GM19035 (cell line): ENCODE measurements around the gene PGLYRP2.
"Not testable (repeated sequence)": the region's sequence is repeated elsewhere in the genome, so short reads cannot be mapped to it uniquely, and the experiment has no call there.

ENCODE experiments used
- ATAC-seq: cut with Tn5 transposase; IDR thresholded peaks from one replicate; pipeline ENCODE4 v1.9.1; 2021; ENCODE audit not compliant: unreplicated experiment

Gene PGLYRP2

DNA sequence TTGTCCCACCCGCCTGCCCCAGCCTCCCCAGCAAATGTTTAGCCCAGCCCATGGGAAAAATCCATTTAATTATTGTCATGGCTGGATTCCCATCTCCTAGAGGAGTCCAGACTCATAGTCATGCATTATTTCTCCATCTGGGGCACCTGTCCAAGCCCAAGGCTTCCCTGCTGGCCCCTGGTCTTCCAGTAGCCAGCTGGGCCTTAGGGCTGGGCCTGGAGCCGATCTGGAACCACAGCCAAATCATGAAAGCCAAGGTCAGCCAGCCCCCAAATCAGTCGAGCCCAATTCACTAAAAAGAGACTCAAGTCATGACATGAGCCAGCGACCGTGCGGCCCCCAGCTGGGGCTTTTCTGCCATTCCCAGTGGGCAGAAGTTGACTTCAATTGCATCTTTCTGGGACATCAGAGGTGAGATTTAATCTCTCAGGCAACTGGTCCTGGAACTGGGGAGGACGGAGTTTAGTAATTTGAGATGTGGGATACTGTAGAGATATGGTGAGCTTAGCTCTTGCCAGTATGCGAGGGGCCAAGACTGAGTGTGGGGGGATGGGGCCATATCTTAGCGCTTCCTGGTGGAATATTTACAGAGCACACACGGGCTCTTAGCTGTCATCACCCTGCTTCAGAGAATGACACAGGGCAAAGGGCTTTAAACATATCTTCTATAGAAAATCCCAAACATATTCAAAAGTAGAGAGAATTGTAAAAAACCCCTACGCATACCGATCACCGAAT lies 9.4 kb upstream of the PGLYRP2 start:
- no peak for ATAC-seq

DNA sequence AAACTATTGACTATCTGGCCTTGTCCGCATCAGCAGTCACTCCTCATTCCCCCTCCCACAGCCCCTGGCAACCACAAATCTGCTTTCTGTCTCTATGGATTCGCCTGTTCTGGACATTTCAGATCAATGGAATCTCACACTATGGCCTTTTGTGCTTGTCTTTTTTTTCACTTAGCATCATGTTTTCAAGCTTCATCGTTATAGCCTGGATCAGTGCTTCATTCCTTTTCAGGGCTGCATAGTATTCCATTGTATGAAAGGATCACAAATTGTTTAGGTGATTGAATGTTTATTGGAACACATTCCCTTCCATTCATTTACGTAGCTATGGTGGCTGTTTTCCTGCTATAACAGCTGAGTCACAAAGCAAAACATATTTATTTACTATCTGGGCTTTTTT lies 7.7 kb upstream of the PGLYRP2 start:
- ATAC-seq: no peak

DNA sequence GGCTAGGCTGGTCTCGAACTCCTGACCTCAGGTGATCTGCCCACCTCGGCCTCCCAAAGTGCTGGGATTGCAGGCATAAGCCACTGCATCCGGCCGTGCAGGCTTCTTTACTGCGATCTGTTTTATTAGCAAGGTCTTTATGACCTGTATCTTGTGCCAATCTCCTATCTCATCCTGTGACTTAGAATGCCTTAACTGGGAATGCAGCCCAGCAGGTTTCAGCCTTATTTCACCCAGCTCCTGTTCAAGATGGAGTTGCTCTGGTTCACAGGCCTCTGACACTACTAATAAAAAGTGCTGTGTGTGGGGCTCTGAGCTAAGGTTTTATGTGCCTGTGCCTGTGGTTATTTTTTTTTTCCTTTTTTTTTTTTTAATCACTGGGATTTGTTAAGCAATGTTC lies 6.5 kb upstream of the PGLYRP2 start:
- not testable (repeated sequence) for ATAC-seq

DNA sequence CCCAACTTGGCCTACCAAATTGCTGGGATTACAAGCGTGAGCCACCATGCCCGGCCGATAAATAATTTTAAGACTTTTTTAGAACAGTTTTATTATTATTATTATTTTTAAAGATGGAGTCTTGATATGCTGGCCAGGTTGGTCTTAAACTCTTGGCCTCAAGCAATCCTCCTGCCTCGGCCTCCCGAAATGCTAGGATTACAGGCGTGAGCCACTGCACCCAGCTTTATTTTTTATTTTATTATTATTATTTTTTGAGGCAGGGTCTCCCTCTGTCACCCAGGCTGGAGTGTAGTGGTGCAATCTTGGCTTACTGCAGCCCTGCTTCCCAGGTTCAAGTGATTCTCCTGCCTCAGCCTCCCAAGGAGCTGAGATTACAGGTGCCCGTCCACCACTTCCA lies 1.7 kb upstream of the PGLYRP2 start:
- not testable (repeated sequence) for ATAC-seq

DNA sequence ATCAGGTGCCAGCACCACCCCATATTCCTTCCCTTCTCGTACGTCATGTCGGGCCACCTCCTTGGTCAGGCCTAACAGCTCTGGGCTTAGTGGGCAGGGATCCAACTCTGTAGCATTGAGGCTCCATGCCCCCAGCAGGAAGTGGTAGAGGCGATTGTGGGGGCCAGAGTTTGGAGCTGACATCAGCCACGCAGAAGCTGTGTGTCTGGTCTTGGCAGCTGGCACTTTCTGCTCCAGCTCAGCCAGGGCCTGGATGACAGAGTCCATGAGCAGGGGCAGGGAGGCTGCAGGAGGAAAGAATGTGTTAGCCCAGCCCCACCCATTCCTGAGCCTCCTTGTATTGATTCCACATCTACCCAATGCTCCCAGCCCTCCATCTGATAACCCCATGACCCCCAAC lies 3.0 kb downstream of the PGLYRP2 start:
- no peak for ATAC-seq

DNA sequence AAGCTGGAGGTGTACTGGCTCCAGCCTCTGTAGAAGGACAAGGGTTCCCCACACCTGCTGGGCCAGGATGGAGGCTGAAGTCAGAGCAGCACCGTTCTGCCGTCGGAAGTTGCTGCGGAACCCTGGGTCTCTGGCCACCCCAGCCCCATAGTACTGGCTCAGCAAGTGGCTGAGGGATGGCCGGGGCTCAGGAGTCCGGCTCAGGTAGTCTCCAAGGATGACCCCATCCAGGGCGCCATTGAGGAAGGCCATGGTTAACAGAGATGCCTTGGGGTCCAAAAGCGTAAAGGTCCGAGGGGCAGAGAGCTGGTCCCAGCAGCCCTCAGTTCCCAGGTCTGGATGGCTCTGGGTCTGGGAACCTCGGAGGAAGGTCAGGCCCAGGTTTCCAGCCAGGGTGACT lies 3.7 kb downstream of the PGLYRP2 start:
- no peak for ATAC-seq

DNA sequence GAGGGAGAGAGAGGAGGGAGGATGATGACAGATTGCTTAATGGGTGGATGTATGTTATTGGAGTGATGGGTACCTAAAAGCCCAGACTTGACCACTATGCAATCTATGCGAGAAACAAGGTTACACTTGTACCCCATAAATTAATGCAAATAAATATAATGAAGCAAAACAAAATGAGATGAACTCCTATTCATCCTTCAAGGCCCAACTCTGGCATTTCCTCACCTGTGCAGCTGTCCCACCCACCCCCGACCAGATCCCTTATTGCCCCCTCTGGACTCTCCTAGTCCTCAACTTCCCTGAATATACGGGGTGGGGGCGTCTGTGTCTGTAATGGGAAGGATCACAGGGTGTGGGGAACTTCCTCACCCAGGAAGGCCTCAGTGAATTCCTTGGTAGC lies 4.1 kb downstream of the PGLYRP2 start:
- ATAC-seq: no peak

DNA sequence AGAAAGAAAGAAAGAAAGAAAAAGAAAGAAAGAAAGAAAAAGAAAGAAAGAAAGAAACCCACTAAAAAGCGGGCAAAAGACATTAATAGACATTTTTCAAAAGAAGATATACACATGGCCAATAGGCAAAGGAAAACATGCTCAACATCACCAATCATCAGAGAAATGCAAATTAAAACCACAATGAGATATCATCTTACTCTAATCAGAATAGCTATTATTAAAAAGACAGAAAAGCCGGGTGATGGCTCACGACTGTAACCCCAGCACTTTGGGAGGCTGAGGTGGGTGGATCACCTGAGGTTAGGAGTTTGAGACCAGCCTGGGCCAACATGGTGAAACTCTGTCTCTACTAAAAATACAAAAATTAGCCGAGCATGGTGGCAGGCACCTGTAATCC lies 5.5 kb downstream of the PGLYRP2 start:
- not testable (repeated sequence) for ATAC-seq

DNA sequence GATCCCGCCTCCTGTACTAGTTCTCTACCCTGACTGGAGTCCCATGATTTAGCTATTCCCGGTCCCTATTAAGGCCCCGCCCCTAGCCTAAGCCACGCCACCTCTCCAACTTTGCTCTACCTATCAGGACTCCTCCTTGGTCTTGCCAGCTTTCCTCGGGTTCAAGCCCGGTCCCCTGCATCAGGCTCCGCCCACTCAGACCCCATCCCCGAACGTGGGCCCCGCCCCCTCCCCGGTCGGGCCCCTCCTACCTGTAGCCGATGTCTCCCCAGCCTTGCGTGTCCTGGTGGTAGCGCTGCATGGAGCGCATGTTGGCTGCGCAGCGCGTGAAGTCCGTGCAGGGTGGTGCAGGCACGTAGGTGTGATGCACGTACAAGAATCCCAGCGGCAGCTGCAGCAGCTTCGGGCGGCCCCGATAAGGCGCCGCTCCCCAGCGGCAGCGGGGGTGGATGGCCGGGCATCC lies 7.6 kb downstream of the PGLYRP2 start:
- no peak for ATAC-seq

DNA sequence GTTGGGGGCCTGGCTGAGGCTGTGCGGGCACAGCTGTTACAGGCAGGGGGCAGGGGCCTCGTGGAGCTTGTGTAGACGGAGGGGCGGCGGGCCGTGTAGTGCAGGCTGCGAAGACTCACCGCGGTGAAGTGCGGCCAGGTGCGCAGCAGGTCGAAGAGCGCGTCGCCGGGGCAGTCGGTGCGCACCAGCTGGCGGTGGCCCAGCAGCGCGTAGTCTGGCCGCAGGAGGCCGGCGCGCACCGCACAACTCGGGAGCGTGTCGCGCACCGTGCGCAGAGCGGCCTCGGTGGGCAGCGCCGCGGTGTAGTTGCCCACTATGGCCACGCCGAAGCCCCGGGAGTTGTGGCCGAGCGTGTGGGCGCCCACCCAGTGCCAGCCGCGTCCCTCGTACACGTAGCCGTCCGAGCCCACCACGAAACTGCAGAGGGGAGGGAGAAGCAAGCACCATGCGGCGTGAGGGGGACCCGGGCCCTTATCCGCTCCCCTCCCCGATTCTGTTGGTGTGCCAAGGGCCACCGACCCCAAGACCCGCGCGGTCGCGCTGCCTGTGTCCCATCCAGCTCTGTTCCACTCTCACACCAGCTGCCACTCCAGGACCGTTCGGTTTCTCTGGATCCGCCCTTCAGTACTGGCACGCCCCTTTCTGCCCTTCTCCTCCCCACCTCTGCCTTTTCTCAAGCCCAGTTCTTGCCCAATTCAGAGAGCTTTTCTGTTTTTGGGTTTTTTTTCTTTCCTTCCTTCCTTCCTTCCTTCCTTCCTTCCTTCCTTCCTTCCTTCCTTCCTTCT lies 9.6 kb downstream of the PGLYRP2 start:
- no peak for ATAC-seq

DNA sequence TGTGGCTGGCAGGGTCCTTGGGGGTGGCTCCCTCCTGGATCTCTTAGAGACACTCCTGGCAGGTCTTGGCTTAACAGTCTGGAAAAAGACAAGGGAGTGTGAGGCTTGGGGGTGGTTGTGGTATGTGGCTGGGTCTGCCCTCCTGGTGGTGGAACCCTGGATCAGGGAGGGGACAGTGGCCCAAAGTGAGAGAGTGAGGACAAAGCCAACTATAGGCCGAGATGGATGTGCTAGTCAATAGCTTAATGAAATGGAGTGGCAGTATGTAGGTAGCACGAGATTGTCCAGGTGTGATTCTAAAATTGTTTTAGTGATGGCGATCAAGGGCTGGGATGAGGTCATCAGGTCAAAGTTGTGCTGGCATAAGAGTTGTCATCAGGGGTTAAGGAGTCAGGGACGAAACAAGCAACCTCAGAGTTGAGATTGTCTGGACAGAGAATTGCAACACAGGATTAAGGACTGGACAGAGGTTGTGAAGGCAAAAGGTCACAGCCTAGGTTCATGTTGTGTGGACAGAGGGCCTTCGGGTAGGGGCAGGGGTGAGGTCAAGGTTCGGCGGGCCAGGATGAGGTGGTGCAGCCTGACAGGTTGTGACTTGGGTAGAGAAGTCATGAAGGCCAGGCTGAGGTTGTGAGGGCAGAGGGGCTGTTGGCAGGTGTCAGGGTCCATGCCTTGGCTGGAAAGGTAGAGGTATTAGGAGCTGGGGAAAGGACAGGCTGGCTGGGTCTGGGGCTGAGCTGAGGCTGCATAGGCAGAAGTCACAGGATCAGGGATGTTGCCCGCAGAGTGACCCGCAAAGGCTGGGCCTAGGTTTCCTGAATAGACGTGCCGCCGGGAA lies 10.4 kb downstream of the PGLYRP2 start:
- ATAC-seq: no peak

DNA sequence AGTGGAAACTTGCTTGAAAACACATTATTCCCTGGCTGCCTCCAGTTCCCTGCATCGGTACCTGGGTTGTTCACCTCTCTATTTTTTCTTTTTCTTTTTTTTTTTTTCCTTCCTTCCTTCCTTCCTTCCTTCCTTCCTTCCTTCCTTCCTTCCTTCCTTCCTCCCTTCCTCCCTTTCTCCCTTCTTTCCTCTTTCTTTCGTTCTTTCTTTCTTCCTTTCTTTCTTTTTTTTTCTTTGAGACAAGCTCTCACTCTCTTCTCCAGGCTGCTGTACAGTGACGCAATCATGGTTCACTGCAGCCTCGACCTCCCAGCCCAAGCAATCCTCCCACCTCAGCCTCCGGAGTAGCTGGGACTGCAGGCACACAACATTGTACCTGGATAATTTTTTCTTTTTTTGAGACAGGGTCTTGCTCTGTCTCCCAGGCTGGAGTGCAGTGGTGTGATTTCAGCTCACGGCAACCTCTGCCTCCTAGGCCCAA lies 11.5 kb downstream of the PGLYRP2 start:
- ATAC-seq: no peak

DNA sequence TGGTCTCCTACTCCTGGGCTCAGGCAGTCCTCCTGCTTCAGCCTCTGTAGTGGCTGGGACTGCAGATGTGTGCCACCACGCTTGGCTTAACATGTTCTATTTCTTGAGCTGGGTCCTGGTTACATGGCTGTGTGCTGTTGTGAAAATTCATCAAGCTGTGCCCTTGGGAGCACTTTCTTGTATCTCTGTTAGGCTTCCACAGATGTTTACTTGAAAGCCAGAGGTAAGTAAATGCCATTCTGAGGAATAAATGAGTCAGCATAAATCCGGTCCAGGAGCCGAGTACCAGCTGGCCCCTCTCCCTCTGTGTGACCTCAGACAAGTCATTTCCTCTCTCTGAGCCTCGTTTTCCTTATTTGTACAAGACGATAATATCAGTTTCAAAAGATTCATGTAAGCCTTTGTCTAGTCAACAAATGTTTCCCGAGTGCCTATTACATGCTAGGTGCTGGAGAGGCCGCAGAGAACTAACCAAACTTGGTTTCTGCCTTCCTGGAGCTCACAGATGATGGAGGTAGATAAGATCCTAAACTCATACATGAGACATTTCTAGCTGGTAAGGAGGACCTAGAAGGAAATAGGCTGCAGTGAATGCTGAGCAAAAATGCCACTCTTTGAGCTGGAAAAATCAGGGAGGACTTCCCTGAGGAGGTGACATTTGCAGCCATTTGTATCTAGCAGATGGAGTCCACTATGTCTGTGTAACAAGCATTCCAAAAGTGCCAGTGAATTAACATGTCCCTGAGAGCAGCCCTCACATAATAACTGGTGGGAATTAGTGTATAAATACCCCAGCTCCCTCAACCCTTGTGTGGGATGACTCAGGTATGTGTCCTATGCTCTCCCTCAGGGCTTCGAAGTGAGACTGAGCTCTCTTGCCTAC lies 12.2 kb downstream of the PGLYRP2 start:
- ATAC-seq: peak; percentile 56

DNA sequence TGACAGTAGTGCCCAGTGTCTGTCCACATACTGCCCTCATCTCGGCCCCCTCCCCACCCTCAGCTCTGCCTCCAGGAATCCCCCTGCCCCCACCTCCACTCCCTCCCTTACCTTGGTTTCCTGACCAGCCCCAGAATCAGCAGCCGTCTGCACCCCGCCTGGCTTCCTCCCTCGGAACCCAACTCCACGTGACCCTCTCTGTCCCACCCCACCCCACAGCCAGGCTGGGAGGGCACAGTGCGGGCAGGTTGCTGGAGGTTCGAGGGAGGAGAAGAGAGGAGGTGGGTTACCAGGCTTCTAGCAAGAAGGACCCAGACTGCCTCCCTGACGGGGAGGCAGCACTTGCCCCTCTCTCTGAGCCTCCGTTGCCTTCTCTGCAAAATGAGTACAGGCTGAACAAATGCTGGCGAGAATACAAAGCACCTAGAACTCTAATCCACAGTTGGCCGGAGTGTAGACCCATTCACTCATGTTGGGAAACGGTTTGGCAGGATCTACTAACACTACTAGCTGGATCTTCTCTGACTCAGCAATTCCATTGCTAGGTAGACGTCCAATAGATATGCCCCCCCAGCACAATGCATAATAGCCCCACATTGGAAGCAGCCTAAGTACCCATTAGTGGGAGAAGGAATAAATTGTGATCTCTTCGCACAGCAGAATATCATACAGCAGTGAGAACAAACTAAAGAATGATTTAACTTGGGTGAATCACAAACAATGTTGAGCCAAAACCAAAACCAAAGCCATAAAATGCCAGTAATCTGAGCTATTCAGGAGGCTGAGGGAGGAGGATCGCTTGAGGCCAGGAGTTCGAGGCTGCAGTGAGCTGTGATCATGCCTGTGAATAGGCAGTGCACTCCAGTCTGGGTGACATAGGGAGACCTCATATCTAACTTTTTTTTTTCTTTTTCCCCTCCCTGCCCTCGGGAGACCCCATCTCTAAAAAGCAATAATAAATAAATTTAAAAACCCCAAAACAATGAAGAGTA lies 14.6 kb downstream of the PGLYRP2 start, which contains the start of gene RASAL3:
Gene RASAL3, minus strand, starts transcription at position 151 of the 992 bp plus-strand sequence. CDS start 186 bp downstream, outside the sequence.
- peak; percentile 41 for ATAC-seq

DNA sequence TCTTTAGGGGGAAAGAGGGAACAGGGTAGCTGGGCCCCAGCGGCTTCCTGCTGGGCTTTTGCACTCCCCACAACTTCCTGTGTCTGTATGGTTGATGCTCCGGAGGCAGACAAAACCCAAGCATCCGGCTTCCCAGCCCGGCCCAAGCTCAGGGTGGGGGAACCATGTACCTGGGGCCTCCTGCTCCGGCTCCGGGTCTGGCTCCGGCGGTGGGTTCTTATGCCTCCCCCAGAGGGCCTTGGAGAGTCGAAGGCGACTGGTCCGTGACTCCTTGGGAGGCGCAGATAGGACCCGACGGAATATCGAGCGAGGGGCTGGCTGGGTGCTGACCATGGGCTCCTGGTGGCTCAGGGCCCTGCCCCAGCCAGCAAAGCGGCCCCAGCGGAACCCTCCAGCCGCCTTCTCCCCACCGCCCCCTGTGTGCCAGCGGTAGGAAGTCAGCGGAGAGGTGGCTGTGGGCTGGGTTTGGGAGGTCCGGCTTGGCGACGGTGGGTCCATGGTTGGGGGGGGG lies 15.4 kb downstream of the PGLYRP2 start:
- ATAC-seq: peak; percentile 52

DNA sequence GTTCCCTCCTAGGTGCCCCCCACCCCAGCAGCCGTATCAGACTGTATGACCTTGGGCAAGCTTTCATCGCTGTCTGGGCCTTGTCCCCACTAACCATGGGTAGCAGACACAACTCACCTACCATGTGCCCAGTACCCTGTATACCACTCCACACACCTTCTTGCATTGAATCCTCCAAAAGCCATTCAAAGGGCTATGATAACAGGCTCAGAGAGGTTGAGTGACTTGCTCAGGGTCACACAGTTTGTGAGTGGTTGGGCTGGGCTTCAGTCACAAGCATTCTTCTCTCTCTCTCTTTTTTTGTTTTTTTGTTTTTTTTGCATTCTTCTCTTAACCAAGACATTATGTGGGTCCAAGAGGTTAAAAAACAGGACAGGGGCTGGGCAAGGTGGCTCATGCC lies 17.6 kb downstream of the PGLYRP2 start:
- no peak for ATAC-seq

DNA sequence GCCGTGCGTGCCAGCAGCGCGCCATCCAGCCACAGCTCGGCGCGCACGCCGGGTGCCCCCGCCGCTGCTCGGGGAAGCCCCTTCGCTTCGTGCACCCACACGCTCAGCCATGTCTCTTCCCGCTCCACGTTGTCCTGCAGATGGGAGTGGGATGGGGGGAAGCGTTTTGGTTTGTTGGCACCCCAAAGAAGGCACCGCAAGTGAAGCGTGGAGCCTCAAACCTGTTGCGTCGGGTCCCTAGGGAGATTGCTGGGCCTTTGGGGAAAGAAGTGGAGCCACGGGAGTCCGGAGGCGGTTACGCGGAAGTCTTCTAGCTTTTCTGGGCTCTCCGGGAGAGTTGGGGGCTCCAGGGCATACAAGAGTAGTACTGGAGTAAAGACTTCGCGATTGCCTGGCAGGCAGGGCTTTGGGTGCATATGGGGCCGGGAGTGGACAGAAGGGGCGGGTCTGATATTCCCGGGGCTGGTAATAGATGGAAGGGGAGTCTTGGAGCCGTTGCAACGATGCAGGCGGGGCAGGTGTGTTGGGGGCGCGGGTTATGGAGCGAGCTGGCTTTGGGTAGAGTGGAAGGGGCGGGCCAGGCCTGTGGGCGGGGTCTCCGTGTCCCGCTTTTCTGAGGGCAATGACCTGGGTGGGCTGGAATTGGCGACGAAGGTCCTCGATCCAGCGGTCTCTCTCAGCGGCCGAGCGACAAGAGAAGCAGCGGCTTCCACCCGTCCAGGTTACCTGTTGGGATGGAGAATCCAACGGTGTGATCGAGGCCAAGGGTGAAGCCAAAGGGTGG lies 21.4 kb downstream of the PGLYRP2 start:
- no peak for ATAC-seq
